Inflammatory macrophage treated with lipopolysaccharide for 4 hours (primary cell): ENCODE measurements around the gene PCDHA13.
"Not testable (repeated sequence)": the region's sequence is repeated elsewhere in the genome, so short reads cannot be mapped to it uniquely, and the experiment has no call there.

Source experiments
- DNase-seq: peaks from one replicate; pipeline ENCODE4 v3.0.0-alpha.2; 2020

The PCDHA13 gene, protein sequence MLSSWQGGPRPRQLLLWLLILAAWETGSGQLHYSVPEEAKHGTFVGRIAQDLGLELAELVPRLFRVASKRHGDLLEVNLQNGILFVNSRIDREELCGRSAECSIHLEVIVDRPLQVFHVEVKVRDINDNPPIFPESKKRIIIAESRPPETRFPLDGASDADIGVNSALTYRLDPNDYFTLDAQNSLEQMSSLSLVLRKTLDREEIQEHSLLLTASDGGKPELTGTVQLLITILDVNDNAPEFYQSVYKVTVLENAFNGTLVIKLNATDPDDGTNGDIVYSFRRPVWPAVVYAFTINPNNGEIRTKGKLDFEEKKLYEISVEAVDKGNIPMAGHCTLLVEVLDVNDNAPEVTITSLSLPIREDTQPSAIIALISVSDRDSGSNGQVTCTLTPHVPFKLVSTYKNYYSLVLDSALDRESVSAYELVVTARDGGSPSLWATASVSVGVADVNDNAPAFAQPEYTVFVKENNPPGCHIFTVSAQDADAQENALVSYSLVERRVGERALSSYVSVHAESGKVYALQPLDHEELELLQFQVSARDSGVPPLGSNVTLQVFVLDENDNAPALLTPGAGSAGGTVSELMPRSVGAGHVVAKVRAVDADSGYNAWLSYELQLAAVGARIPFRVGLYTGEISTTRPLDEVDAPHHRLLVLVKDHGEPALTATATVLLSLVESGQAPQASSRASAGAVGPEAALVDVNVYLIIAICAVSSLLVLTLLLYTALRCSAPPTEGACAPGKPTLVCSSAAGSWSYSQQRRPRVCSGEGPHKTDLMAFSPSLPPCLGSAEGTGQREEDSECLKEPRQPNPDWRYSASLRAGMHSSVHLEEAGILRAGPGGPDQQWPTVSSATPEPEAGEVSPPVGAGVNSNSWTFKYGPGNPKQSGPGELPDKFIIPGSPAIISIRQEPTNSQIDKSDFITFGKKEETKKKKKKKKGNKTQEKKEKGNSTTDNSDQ

DNA sequence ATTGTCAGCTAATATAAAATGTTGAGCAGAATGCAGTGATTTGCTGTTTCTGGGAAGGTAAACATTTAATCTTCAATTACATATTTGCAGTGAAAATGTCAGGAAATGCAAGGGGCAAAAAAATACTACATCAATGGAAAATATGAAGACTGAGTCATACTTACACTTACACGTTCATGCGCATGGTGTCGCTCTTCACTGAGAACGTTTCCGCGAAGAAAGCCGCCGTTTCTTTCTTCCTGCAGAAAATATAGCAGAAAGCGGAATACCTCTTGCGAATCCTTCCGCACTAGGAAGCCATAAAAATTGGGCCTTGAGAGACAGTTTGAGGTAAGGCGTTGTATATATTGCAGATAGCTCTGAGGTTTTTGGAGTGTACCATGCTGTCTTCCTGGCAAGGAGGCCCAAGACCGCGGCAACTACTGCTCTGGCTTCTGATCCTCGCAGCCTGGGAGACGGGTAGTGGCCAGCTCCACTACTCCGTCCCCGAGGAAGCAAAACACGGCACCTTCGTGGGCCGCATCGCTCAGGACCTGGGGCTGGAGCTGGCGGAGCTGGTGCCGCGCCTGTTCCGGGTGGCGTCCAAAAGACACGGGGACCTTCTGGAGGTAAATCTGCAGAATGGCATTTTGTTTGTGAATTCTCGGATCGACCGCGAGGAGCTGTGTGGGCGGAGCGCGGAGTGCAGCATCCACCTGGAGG is at the start of gene PCDHA13:
Gene PCDHA13, plus strand, starts transcription at position 236 of the 702 bp plus-strand sequence. Its CDS starts 145 bp downstream, at position 381.
- no peak for DNase-seq

DNA sequence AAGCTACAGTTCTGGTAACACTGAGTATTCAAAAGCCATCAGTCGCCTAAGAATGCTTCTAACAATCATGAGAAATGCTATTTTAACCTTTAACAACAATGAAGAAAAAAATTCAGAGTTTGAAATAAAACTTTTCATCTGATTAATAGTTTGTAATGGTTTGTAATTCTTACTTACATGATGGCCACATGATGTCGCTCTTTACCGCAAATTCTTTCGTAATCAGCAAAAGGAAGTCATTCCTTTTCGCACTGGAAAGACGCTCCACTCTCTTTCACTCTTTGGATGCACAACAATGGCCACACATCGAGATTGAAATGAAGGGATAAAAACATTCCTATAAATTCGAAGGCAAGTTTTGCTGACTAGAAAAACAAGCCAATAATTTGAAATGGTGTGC is 47.9 kb upstream of the PCDHA13 start, which contains the start of gene PCDHA7:
Gene PCDHA7, plus strand, starts transcription at position 277 of the 400 bp plus-strand sequence. Its CDS starts 115 bp downstream, at position 392.
- DNase-seq, result no peak

DNA sequence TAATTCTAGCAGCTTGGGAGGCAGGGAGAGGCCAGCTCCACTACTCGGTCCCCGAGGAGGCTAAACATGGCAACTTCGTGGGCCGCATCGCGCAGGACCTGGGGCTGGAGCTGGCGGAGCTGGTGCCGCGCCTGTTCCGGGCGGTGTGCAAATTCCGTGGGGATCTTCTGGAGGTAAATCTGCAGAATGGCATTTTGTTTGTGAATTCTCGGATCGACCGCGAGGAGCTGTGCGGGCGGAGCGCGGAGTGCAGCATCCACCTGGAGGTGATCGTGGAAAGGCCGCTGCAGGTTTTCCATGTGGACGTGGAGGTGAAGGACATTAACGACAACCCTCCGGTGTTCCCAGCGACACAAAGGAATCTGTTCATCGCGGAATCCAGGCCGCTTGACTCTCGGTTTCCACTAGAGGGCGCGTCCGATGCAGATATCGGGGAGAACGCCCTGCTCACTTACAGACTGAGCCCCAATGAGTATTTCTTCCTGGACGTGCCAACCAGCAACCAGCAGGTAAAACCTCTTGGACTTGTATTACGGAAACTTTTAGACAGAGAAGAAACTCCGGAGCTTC is 47.4 kb upstream of the PCDHA13 start:
- not testable (repeated sequence) for DNase-seq

DNA sequence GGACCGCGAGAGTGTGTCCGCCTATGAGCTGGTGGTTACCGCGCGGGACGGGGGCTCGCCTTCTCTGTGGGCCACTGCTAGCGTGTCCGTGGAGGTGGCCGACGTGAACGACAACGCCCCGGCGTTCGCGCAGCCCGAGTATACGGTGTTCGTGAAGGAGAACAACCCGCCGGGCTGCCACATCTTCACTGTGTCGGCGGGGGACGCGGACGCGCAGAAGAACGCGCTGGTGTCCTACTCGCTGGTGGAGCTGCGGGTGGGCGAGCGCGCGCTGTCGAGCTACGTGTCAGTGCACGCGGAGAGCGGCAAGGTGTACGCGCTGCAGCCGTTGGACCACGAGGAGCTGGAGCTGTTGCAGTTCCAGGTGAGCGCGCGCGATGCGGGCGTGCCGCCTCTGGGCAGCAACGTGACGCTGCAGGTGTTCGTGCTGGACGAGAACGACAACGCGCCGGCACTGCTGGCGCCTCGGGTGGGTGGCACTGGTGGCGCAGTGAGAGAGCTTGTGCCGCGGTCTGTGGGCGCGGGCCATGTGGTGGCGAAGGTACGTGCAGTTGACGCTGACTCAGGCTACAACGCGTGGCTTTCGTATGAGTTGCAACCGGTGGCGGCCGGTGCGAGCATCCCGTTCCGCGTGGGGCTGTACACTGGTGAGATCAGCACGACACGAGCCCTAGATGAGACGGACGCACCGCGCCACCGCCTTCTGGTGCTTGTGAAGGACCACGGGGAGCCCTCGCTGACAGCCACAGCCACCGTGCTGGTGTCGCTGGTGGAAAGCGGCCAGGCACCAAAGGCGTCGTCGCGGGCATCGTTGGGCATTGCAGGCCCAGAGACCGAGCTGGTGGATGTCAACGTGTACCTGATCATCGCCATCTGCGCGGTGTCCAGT is 46.1 kb upstream of the PCDHA13 start:
- DNase-seq, result no peak

DNA sequence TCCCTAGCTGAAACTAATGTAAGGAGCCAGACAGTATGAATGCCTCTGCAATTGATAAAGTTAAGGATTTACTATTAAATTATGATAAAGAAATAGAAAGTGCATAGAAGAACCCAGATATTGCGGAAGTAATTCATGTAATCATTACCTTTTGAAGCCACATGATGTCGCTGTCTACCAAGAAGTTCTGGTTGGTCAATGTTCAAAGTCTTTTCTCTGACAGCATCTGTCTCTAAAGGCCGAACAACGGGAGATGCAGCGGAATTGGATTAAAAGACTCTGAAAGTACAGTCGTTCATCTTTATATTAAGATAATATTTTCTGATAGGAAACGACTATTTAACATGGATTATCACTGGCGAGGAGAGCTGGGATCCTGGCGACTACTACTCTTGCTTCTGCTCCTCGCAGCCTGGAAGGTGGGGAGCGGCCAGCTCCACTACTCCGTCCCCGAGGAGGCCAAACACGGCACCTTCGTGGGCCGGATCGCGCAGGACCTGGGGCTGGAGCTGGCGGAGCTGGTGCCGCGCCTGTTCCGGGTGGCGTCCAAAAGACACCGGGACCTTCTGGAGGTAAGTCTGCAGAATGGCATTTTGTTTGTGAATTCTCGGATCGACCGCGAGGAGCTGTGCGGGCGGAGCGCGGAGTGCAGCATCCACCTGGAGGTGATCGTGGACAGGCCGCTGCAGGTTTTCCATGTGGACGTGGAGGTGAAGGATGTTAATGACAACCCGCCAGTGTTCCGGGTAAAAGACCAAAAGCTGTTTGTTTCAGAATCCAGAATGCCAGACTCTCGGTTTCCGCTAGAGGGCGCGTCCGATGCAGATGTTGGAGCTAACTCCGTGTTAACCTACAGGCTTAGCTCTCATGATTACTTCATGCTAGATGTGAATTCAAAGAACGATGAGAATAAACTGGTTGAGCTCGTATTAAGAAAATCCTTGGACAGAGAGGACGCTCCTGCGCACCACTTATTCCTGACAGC is 40.7 kb upstream of the PCDHA13 start, which contains the start of gene PCDHA8:
Gene PCDHA8, plus strand, starts transcription at position 210 of the 985 bp plus-strand sequence. Its CDS starts 135 bp downstream, at position 345.
- DNase-seq, result no peak

DNA sequence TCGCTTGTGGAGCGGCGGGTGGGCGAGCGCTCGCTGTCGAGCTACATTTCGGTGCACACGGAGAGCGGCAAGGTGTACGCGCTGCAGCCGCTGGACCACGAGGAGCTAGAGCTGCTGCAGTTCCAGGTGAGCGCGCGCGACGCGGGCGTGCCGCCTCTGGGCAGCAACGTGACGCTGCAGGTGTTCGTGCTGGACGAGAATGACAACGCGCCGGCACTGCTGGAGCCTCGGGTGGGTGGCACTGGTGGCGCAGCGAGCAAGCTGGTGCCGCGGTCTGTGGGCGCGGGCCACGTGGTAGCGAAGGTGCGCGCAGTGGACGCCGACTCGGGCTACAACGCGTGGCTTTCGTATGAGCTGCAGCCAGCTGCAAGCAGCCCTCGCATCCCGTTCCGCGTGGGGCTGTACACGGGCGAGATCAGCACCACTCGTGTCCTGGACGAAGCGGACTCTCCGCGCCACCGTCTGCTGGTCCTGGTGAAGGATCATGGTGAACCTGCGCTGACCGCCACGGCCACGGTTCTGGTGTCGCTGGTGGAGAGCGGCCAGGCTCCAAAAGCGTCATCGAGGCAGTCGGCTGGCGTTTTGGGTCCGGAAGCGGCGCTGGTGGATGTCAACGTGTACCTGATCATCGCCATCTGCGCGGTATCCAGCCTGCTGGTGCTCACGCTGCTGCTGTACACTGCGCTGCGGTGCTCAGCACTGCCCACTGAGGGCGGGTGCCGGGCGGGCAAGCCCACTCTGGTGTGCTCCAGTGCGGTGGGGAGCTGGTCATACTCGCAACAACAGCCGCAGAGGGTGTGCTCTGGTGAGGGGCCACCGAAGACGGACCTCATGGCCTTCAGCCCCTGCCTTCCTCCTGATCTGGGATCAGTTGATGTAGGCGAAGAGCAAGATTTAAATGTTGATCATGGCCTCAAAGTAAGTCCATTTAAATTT is 38.9 kb upstream of the PCDHA13 start:
- DNase-seq, result no peak

DNA sequence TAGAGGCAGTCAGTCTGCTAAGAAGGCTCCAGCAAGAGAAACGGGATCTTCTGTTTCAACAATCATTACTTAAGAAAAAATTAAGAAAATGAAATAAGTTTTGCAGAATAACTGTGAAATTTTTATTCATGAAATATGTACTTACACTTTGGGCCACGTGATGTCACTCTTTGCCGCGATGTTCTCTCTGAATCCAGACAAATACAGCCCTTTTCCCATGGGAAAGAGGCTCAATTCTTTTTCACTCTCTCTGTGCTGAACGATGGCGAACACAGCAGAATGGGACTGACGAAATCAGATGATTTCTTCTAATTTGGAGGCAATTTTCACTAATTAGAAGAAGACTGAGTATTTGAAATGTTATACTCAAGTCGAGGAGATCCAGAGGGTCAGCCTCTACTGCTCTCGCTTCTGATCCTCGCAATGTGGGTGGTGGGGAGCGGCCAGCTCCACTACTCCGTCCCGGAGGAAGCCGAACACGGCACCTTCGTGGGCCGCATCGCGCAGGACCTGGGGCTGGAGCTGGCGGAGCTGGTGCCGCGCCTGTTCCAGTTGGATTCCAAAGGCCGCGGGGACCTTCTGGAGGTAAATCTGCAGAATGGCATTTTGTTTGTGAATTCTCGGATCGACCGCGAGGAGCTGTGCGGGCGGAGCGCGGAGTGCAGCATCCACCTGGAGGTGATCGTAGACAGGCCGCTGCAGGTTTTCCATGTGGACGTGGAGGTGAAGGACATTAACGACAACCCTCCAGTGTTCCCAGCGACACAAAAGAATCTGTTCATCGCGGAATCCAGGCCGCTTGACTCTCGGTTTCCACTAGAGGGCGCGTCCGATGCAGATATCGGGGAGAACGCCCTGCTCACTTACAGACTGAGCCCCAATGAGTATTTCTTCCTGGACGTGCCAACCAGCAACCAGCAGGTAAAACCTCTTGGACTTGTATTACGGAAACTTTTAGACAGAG is 33.5 kb upstream of the PCDHA13 start, which contains the start of gene PCDHA9:
Gene PCDHA9, plus strand, starts transcription at position 244 of the 964 bp plus-strand sequence. Its CDS starts 114 bp downstream, at position 358.
- DNase-seq, result not testable (repeated sequence)

DNA sequence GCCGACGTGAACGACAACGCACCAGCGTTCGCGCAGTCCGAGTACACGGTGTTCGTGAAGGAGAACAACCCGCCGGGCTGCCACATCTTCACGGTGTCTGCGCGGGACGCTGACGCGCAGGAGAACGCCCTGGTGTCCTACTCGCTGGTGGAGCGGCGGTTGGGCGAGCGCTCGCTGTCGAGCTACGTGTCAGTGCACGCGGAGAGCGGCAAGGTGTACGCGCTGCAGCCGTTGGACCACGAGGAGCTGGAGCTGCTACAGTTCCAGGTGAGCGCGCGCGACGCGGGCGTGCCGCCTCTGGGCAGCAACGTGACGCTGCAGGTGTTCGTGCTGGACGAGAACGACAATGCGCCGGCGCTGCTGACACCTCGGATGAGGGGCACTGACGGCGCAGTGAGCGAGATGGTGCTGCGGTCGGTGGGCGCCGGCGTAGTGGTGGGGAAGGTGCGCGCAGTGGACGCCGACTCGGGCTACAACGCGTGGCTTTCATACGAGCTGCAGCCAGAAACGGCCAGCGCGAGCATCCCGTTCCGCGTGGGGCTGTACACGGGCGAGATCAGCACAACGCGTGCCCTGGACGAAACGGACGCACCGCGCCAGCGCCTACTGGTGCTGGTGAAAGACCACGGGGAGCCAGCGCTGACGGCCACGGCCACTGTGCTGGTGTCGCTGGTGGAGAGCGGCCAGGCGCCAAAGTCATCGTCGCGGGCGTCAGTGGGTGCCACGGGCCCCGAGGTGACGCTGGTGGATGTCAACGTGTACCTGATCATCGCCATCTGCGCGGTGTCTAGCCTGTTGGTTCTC is 31.9 kb upstream of the PCDHA13 start:
- DNase-seq, result not testable (repeated sequence)

DNA sequence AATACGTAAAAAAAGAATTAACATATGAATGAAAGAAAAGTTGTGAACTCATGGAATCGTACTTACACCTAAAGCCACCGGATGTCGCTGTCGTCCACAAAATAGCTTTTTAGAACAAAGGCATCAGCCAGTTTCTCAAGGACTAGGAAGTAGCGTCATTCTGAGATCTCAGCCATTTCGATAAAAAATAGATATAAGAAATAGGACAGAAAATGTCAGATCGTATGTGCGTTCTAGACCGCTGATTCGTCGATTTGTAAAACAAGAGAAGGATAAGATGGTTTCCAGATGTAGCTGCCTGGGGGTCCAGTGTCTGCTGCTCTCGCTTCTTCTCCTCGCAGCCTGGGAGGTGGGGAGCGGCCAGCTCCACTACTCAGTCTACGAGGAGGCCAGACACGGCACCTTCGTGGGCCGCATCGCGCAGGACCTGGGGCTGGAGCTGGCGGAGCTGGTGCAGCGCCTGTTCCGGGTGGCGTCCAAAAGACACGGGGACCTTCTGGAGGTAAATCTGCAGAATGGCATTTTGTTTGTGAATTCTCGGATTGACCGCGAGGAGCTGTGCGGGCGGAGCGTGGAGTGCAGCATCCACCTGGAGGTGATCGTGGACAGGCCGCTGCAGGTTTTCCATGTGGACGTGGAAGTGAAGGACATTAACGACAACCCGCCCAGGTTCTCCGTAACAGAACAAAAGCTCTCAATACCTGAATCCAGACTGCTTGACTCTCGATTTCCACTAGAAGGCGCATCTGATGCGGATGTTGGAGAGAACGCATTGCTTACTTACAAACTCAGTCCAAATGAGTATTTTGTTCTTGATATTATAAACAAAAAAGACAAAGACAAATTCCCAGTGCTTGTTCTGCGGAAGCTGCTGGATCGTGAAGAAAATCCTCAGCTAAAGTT is 25.9 kb upstream of the PCDHA13 start, which contains the start of gene PCDHA10:
Gene PCDHA10, plus strand, starts transcription at position 126 of the 903 bp plus-strand sequence. Its CDS starts 152 bp downstream, at position 278.
- no peak for DNase-seq

DNA sequence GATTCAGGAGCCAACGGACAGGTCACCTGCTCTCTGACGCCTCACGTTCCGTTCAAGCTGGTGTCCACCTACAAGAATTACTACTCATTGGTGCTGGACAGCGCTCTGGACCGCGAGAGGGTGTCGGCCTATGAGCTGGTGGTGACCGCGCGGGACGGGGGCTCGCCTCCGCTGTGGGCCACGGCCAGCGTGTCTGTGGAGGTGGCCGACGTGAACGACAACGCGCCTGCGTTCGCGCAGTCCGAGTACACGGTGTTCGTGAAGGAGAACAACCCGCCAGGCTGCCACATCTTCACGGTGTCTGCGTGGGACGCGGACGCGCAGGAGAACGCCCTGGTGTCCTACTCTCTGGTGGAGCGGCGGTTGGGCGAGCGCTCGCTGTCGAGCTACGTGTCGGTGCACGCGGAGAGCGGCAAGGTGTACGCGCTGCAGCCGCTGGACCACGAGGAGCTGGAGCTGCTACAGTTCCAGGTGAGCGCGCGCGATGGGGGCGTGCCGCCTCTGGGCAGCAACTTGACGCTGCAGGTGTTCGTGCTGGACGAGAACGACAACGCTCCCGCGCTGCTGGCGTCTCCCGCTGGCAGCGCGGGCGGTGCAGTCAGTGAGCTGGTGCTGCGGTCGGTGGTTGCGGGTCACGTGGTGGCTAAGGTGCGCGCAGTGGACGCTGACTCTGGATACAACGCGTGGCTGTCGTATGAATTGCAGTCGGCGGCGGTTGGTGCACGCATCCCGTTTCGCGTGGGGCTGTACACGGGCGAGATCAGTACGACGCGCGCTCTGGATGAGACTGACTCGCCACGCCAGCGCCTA is 24.5 kb upstream of the PCDHA13 start:
- no peak for DNase-seq

DNA sequence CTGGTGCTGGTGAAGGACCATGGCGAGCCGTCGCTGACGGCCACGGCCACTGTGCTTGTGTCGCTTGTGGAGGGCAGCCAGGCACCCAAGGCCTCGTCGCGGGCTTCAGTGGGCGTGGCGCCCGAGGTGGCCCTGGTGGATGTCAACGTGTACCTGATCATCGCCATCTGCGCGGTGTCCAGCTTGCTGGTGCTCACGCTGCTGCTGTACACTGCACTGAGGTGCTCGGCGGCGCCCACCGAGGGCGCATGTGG is 24.0 kb upstream of the PCDHA13 start:
- DNase-seq, result no peak

DNA sequence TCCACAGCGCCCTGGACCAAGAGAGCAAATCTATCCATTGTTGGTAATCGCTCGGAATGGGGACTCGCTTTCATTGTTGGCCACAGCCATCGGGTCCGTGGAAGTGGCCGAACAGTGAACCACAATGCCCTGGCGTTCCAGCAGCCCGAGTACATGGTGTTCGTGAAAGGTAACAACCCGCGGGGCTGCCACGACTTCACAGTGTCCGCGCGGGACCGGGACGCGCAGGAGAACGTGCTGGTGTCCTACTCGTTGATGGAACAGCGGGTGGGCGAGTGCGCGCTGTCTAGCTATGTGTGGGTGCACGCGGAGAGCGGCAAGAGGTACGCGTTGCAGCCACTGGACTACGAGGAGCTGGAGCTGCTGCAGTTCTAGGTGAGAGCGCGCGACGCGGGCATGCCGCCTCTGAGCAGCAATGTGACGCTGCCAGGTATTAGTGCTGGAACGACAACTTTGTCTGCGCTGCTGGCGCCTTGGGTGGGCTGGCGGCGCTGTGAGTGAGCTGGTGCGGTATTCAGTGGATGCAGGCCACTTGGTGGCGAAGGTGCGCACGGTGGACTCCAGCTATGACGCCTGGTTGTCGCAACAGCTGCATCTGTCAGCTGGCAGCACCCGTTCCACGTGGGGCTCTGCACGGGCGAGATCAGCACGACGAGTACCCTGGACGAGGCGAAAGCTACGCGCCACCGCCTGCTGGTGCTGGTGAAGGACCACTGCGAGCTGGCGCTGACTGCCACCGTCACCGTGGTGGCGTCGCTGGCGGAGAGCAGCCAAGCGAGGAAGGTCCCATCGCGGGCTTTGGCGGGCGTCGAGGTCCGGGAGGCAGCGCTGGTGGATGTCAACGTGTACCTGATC is 19.3 kb upstream of the PCDHA13 start:
- DNase-seq, result no peak

DNA sequence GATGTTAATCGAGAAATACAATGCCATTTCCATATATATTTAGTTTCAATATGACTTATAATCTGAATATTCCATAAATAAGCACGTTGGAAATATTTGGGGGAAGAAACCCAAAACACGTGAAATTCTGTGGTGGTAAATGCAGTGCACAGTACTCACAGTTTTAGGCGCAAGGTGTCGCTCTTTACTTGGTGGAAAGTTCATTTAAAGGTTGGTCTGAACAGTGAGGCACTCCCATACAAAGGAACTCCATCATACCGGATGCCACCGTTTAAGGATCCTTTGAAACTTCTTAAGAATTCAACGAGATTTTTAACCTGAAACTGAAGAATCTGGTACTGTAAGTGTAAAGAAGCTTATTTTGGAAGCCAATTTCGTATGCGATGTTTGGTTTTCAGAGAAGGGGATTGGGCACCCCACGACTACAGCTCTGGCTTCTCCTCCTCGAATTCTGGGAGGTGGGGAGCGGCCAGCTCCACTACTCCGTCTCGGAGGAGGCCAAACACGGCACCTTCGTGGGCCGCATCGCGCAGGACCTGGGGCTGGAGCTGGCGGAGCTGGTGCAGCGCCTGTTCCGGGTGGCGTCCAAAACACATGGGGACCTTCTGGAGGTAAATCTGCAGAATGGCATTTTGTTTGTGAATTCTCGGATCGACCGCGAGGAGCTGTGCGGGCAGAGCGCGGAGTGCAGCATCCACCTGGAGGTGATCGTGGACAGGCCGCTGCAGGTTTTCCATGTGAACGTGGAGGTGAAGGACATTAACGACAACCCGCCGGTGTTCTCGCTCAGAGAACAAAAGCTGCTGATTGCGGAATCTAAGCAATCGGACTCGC is 13.0 kb upstream of the PCDHA13 start, which contains the start of gene PCDHA11:
Gene PCDHA11, plus strand, starts transcription at position 237 of the 834 bp plus-strand sequence. Its CDS starts 147 bp downstream, at position 384.
- DNase-seq, result no peak
